Tibial artery (tissue), 4 donors: ENCODE data around the gene DVL2.

Experiments
- DNase-seq, 2 donors: peaks; one replicate each; pipeline ENCODE4 v3.0.0-alpha.2; 2019
- H3K27ac ChIP-seq, 2 donors: fragments of 200-600 bp; sonication (generic) in 1 of 2; 1 replicate in 1 of 2; 2 replicates in 1 of 2; pipeline ENCODE4 v1.5.1; 2018 to 2019; ENCODE audit warnings: mild to moderate bottlenecking in 1 of 2
- H3K27me3 ChIP-seq, 2 donors: fragments of 200-600 bp; sonication (generic) in 1 of 2; one replicate each; pipeline versions ENCODE4 v1.5.1 to v1.6.0; 2016 to 2019
- H3K36me3 ChIP-seq, 3 donors: fragments of 200-600 bp; sonication (generic) in 2 of 3; one replicate each; pipeline ENCODE4 v1.5.1; 2016 to 2019; ENCODE audit warnings: mild to moderate bottlenecking in 2 of 3
- H3K4me1 ChIP-seq, 4 donors: fragments of 200-600 bp; sonication (generic) in 2 of 4; 1 replicate in 3 of 4; 2 replicates in 1 of 4; pipeline ENCODE4 v1.5.1; 2016 to 2019
- H3K4me3 ChIP-seq, 2 donors: fragments of 200-600 bp; sonication (generic) in 1 of 2; 1 replicate in 1 of 2; 2 replicates in 1 of 2; pipeline ENCODE4 v1.5.1; 2018 to 2019; ENCODE audit warnings: mild to moderate bottlenecking in 2 of 2
- H3K9me3 ChIP-seq, 3 donors: fragments of 200-600 bp; sonication (generic) in 1 of 3; one replicate each; pipeline ENCODE4 v1.5.1; 2016 to 2019
- CTCF ChIP-seq, 2 experiments: fragments of 200-600 bp in 1 of 2; fragments of 450-650 bp in 1 of 2; IDR thresholded peaks; one replicate each; pipeline ENCODE4 v1.5.1; 2017 to 2019; ENCODE audit warnings: antibody characterized with exemption in 2 of 2, mild to moderate bottlenecking in 1 of 2, moderate library complexity in 1 of 2
- intact Hi-C: fragments of 100-400 bp; cut with DNase I; formaldehyde crosslinking; loops from one replicate; pipeline ENCODE4 v1.15.0; 2023; ENCODE audit warnings: low total_unique reads

Gene DVL2

GRCh38 chr17:7219812-7220592 is 14.3 kb downstream of the DVL2 start, which contains the start of the genes ACADVL and DLG4:
TSS of gene ACADVL (plus strand) at chr17:7219938. CDS start at chr17:7219985, 47 bp downstream.
TSS of gene DLG4 (minus strand) at chr17:7219836.
- Histone ChIP-seq H3K27me3 (peaks cover 0 to 13% of the 10 kb centered on the region in 2 donors), H3K4me1 (peaks cover 0 to 60% (median 44%) of the 10 kb centered on the region in 4 donors), H3K4me3 (peak within 1 kb of the TSS; percentile 75 to 99), H3K9me3 (no peaks in the 10 kb centered on the region), H3K36me3 (peaks cover 13 to 41% (median 28%) of the 10 kb centered on the region in 3 donors), H3K27ac (peak within 1 kb of the TSS; percentile 92 to 98)
- DNase-seq: peak; percentile 94 to 95
- intact Hi-C loops: no loop called here
- TF ChIP-seq CTCF (IDR thresholded peaks at IDR 0.05): no peak

GRCh38 chr17:7219229-7219811 is 15.0 kb downstream of the DVL2 start:
- Histone ChIP-seq H3K36me3 (peaks cover 9 to 34% (median 21%) of the 10 kb centered on the region in 3 donors), H3K4me1 (peaks cover 0 to 66% (median 50%) of the 10 kb centered on the region in 4 donors), H3K4me3 (peak overlapping the region; percentile 75 to 99), H3K9me3 (no peaks in the 10 kb centered on the region), H3K27me3 (peaks cover 0 to 13% of the 10 kb centered on the region in 2 donors), H3K27ac (peak overlapping the region; percentile 92 to 98)
- DNase-seq: no peak
- no peak for TF ChIP-seq CTCF (IDR thresholded peaks at IDR 0.05)
- intact Hi-C loops: no loop called here

- no peak for TF ChIP-seq CTCF (IDR thresholded peaks at IDR 0.05)
- Histone ChIP-seq H3K4me3 (no peak overlapping the region), H3K9me3 (no peaks in the 10 kb centered on the region), H3K36me3 (peaks cover 3 to 29% (median 15%) of the 10 kb centered on the region in 3 donors), H3K27me3 (peaks cover 0 to 13% of the 10 kb centered on the region in 2 donors), H3K4me1 (peaks cover 0 to 71% (median 54%) of the 10 kb centered on the region in 4 donors), H3K27ac (peak overlapping the region in 1 of 2 donors; percentile 92)
- intact Hi-C loops: no loop called here
- DNase-seq: no peak
Measured at GRCh38 chr17:7218758-7219157, 15.6 kb downstream of the DVL2 start.

GRCh38 chr17:7218166-7218565 is 16.2 kb downstream of the DVL2 start:
- H3K27ac ChIP-seq: peak overlapping the region; percentile 61 to 69
- H3K36me3 ChIP-seq: peaks cover 0 to 23% (median 9%) of the 10 kb centered on the region in 3 donors
- intact Hi-C loops: no loop called here

More at GRCh38 chr17:7218166-7218565, 16.2 kb downstream of the DVL2 start:
- no peak for DNase-seq
- peaks cover 0 to 73% (median 56%) of the 10 kb centered on the region in 4 donors for H3K4me1 ChIP-seq
- H3K27me3 ChIP-seq: peaks cover 0 to 13% of the 10 kb centered on the region in 2 donors
- H3K4me3 ChIP-seq: peak overlapping the region in 1 of 2 donors; percentile 49
- no peak for TF ChIP-seq CTCF (IDR thresholded peaks at IDR 0.05)
- H3K9me3 ChIP-seq: no peaks in the 10 kb centered on the region
